ENCODE results near the gene MOXD1. TPM values are rescaled to one million over a fixed set of nuclear protein-coding genes. Genes with fewer than 3 reads are reported as not detected.

The MOXD1 gene
- total and polyA plus RNA-seq, 2 of the 8 experiments (the other 6 are each of a cell fraction or from before 2014, with no cell fraction given), result 1.6 to 3.5 TPM

GRCh38 chr6:132390017-132390416 is 11.3 kb downstream of the MOXD1 start (continued):
- TF ChIP-seq SIN3A (conservative IDR thresholded peaks at IDR 0.05 in 1 of 2, IDR thresholded peaks at IDR 0.05 in 1 of 2; ENCODE audit: low read depth in 1 of 2, low read length in 2 of 2) (no peak), EP300 (IDR thresholded peaks at IDR 0.05; ENCODE audit: borderline replicate concordance in 1 of 2, low read depth in 2 of 2, low read length in 2 of 2) (no peak), ZNF274 (IDR thresholded peaks at IDR 0.05; ENCODE audit: borderline replicate concordance, extremely low read depth, low read length) (no peak), CEBPB (IDR thresholded peaks at IDR 0.05; ENCODE audit: low read depth, low read length) (no peak), KDM5A (IDR thresholded peaks at IDR 0.05; ENCODE audit: low read length) (no peak), BACH1 (IDR thresholded peaks at IDR 0.05; ENCODE audit: low read length) (no peak)
